Measurements from ENCODE around the gene SMPD4.

DNA sequence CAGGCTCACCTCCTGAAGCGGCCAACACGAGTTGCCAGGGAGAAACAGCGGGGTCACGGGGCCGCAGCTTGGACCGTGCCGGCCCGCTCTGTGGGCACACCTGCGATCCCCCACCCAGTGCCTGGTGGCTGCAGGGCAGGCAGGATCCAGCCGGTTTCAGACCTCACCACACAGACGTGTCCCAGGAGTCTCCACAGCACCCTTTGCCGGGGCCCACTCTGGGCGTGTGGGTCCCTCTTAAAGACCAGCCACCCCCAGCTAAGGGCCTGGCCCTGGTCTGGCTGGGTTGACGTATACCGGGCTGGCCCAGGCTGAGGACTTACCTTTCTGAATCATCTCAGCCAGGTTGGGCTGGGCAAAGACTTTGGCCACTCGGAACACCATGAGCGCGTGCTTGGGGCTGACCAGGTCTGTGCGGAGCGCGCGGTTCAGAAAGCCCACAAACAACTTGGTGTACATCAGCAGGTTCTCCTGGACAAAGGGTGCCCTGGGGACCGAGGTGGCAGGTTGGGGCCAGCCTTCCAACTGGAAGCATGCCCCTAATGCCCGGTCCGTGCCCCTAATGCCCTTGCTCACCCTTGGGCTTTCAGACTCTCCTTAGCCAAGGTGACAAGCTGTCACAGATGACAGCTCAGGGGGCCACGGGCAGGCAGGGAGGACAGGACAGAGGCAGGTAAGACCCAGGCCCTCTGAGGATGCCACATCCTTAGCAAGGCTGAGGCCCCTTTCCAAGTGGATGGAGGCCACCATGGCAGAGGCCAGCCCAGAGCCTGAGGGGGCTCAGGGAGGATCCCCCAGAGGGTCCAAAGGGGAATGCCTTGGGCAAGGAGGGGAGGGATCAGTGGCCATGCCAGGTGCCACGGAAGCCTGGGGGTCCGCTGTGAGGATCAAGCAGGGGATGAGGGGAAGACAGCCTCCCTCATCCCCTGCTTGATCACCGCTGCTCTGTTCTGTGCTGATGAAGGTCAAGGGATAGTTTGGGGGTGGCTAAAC is 26.3 kb downstream of the SMPD4 start:
- no peak for TF ChIP-seq POLR2AphosphoS5 (IDR thresholded peaks at IDR 0.05; ENCODE audit: low read depth, low read length)
- no peak for TF ChIP-seq TAF1 (IDR thresholded peaks at IDR 0.05; ENCODE audit: borderline replicate concordance, insufficient read depth, low read length)
- no peak for TF ChIP-seq SIN3A (IDR thresholded peaks at IDR 0.05; ENCODE audit: borderline replicate concordance, insufficient read depth, low read length)
